HG03196 (cell line): Measurements from ENCODE around the gene VSIG1.

Source experiments
- ATAC-seq: cut with Tn5 transposase; IDR thresholded peaks from one replicate; pipeline ENCODE4 v1.9.1; 2021; ENCODE audit not compliant: unreplicated experiment

The VSIG1 gene

DNA sequence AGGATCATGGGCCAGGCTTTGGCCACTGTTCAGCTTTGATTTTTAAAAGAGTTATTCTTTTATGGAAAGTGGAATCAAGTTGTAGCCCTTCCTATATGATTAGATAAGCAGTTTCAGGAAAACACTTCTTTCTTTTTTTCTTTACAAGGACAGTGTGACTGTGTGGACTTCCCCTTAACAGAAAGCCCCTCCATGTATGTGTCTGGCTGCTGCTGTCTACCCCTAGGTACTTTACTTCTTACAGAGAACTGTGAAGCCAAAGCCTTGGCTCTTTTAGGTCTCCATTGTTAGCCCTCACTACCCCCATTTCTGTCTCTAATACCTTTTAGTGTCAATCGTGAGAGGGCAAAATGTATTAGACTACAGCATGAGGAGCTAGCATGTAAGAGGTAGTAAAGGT is 19.1 kb downstream of the VSIG1 start:
- ATAC-seq = no peak

DNA sequence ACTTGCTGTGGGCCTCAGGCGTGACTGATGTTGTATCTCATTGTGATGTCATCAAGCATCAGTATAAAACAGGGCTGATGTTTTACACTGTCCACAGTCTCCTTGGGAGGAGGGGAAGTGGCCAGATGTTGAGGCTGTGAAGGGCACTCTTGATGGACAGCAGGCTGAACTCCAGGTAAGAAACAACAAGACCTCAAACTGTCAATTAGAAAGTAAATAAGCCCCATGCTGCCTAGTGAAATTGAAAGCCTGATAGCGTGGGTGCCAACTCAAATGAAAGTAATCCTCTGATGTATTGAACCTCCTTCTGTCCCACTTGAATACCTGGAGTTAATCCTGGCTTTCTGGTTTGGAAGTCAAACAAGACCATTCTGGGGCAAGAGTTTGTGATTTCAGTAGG is 19.7 kb downstream of the VSIG1 start:
- ATAC-seq = no peak

DNA sequence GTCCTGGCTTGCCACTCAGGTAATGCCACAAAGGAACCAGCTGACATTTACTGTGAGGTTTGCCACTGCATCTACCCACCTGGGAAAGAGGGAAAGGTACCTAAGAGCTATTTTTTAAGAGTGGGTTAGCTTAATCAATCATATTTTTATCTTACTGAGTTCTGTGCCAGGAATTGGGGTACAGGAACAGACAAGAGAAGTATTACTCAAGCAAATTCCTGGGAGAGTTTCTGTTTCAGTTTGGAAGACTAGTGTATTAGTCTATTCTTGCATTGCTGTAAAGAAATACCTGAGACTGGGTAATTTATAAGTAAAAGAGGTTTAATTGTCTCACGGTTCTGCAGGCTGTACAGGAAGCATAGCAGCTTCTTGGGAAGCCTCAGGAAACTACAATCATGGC is 23.3 kb downstream of the VSIG1 start:
- ATAC-seq = no peak

DNA sequence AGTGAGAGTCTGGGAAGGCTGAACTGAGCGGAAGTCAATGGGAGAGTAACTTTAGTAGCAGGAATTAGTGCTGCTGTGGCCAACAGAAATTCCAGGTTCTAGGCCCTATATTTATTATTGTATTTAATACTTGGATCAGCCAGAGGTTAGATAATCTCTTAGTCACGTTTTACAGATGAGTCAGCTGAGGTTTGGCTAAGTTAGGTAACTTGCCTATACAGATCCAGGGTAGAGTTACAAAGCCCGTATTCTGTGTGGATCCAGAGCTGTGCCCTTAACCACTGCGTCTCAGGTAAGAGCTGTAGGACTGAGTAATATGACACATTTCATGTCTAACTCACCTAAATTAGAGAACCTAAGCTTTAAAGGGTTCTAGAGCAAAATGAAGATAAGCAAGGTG is 26.0 kb downstream of the VSIG1 start:
- ATAC-seq = no peak

DNA sequence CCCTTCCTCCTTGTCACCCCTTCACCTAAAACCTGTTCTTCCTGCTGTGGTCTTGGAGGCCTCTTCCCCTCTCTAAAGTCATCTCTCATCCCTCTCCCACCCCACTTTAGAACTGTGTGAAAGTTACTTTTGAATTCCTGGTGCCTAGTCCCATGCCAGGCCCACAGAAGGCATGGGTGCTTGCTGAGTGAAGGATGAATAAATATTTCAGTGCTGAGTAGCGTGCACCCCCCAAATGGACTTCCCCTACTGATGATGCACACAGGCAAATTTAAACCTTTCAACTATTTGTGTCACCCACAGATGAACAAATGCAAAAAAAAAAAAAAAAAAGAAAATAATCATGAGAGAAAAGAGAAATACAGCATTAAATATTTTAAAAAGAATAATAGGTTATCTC is 26.7 kb downstream of the VSIG1 start:
- no peak for ATAC-seq

DNA sequence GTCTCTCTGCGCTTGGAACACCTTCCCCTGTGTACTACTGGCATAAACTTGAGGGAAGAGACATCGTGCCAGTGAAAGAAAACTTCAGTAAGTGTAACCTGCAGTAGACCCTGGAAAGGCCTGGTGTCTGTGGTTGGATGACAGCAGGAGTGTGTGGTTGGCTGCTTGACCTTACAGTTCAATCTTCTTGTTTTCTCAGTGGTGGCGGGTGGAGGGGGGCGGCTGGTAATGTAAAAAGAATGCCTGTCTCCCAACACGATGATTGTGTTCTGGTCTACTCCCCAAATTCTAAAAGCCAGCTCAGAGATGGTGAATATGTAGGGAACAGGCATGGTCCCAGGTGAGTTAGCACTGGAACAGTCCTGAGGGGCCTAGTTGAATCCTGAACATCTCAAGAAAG is 27.9 kb downstream of the VSIG1 start:
- no peak for ATAC-seq

DNA sequence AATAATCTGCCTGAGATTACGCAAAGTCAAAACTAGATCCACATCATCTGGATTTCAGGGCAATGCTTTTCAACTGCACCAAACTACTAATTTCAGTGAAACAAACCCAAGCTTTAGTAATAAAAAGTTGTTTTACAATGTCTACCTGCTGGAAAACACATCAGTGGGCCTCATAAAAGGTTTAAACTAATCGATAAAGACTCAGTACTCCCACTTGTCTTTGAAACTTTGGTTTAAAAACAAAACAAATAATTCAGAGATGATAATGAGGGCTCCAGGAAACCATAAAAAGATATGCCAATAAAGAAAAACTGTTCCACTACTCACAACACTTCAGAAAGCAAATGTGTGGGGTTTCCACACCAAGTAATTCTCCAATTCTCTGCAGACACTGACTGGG is 36.2 kb downstream of the VSIG1 start:
- no peak for ATAC-seq

DNA sequence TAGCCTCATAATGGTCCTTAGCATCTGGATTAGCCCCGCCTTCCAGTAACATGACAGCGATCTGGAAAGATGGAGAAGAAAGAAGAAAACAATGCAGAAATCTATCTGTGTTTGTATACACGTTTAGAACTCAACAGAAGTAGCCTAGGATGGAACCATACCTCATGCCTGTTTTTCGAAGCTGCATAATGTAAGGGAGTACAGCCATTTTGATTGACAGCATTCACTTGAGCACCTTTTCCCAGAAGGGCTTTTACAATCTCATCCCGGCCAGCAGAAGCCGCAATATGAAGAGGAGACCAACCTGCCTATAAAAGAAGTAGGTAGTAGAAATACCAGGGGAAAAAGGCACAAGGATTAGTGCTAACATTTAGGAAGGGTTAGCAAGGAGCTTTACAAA is 42.9 kb downstream of the VSIG1 start:
- ATAC-seq = no peak

DNA sequence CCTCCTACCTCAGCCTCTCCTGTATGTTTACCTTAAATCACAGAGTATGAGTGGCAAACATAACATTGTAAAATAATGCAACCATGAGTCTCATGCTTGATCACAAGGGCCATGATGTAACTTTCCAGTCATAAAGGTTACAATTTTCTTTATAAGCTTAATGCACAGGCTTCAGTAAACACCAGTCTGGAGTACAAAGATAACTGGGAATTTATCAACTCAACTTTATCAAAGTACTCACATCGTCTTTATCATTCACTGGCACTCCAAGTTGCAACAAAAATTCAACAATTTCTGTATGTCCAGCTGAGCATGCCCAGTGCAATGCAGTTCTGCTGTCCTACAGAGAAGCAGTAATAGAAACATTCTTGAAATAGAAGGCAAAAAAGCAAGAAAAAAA is 43.6 kb downstream of the VSIG1 start:
- ATAC-seq = no peak

DNA sequence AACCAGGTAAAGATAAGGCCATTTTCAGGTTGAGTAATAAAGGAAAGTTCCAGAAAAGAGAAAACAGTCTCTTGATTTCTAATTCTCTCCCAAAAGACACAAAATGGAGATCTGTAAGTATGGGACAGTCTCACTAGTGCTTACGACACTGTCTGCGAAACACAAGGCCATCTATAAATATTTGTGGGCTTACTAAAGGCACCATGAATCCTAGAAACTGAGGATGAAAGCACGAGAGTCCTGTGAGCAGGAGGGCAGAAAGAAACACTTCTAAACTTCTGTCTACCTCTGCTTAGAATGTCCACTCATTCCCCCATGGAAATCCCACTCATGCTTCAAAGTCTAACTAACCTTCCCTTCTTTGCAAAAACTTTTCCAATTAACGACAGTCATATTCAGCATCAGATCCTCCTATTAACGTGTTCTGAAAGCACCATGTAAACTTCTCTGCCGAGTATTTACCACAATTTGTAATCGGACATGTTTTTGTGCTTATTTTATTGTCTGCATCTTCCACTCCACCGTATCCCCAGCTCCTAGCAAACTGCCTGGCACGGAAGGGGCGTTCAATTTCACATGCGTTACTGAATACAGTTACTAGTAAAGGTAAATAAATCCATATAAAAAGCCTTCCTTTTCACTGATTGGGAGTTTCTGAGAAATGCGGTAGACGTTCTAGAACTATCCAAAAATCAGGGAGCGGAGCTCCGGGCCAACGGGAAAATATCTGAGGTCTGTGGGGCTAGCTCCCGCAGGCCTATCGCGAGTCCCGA is 45.8 kb downstream of the VSIG1 start:
- ATAC-seq = no peak

DNA sequence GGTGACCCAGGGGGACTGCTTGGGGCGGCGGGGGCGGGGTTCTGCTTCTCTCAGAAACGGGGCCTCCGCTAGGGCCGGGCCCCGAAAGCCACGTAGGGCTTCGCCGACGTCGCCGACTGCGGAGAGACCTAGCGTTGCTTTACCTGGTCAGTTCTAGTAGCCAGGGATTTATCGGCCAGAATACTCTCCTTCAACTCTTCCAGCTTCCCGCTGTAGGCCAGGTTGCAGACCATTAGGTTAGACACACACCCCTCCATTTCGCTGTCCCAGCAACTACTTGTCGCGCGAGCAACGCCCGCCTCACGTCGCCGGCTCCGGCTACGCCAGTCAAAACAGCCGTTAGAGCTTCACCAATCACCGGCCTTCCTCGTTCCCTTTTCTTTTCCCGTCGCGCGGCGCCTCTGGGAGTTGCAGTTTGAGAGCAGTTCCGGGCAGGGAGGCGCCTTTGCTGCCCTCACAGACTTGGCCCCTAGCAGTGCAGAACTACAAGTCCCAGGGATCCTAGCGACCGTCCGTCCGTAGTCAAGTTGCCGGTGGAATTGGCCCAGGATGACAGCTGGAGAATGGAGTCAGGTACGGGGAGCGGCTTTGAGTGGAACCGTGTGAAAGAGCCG is 46.5 kb downstream of the VSIG1 start, which contains the start of the genes ATG4A and PSMD10:
Gene ATG4A, plus strand, starts transcription at position 515 of the 614 bp plus-strand sequence. Its CDS starts 49 bp downstream, at position 564.
Gene PSMD10, minus strand, starts transcription at position 279 of the 614 bp plus-strand sequence. Its CDS starts 22 bp downstream, at position 257.
- ATAC-seq = peak; percentile 98

DNA sequence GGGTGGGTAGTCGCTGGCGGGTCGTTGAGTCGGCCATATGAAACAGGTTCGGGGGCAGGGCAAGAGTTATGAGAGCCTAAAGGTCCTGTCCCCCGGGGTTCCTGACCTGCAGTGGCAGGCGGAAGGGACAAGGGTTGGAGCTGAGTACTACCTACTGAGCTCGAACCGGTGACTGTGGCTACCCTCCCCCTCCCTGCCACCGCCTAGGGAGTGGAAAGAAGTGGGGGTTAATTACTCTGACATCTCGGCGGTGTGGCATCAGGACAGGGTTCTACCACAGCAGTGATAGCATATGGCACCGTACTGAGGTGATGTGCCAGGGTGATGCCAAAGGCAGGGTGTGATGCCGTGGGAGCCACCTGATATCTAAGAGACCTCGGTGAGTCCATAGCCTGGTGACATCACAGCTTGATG is 47.0 kb downstream of the VSIG1 start:
- peak; percentile 46 for ATAC-seq

DNA sequence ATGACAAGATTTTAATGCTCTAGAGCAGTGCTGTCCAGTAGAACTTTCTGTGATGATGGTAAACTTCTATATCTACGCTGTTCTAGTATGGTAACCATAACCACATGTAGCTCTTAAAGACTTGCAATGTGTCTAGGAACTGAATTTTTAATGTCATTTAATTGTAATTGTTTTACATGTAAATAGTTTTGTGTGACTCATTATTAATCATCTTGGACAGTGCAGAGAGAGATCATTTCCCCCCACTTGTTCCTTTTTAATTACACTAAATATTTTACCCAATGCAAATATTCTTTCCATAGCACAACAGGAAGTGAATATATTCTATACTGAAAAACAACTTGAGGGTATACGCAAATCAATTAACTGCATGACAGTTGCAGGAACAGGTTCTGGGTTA is 52.5 kb downstream of the VSIG1 start:
- no peak for ATAC-seq

DNA sequence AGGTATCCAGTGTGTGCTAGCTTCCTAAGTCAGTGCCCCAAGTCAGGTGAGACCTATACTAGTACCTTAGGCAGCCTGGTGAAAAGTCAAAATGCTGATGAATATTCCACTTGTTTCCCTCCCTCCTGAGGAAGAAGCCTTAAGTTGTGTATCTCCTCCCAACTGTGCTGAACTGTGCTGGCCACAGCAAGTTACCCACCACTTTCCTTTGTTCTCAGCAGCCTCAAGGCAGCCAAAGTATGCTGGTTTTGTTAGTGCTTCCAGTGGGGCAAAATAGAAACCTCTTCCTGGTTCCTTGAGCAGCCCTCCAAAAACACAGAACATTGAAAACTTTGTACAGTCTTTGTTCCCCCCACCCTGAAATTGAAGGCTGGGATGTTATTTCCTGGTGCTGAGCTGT is 60.6 kb downstream of the VSIG1 start:
- no peak for ATAC-seq

DNA sequence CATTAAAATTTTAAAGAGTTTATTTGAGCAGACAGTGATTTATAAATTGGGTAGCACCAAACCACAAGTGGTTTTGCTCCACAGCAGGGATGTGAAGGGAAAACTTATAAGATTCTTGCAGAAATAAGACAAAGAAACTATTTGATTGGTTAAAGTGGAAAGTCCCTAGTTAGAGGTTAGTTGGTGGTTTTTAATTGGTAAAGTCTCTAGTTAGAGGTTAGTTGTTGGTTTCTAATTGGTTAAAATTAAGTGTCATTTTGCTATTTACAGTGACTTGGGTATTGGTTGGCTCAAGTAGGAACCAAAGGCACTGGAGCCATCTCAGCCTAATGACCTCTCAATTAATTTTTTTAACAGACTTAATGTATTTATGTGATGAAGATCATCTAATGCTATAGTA is 69.7 kb downstream of the VSIG1 start:
- ATAC-seq = no peak

DNA sequence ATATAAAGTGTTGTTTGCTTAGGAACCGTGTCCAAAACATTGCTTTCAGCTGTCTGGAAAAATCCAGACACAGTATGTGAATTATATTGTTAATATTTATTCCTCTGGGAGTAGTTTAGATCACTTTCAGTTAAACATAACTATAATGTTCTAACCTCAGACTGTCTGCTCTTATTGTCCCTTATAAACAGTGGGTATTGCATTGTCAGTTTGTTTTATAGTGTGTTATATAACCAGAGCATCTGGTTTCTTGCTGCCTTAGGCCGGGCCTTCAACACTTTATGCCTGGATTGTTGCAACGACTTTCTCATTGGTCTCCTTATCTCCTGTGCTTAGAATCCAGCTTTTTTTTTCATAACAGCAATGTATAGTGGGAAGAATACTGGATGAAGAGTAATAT is 73.1 kb downstream of the VSIG1 start:
- ATAC-seq = no peak

DNA sequence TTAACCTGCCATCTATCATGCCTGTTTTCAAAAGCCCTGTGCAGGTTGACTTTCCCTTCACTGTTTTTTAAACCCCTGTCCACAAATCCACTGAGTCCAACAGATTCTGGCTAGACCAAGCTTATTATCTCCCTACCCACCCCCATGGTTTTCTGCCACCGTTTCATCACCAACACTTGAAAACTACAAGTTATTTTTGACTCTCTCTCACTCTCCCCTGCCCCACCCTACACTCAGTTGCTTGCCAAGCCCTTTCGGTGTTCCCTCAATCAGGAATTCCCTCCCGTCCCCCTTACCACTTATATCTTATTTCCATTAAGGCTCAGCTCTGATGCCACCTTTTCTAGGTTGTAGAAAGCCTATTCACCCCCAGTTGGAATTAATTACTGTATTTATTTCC is 76.4 kb downstream of the VSIG1 start:
- no peak for ATAC-seq

DNA sequence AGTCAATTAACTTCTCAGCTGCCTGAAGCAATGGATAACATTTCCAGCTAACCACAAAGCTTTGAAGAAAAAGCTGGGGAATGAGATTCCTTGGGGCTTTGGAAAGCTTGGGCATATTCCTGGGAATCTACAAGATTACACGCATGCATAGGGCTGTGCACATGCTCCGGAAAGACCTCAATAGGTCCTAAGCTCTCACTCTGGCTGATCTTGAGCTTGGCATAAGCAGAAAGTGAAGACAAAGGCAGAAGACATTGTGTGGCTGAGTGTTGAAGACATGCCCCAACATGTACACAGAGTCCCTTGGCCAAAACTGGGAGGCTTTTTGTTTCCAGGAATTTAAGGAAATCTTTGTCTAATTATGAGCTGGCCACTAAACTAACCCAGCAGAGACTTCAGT is 77.9 kb downstream of the VSIG1 start:
- ATAC-seq = no peak

DNA sequence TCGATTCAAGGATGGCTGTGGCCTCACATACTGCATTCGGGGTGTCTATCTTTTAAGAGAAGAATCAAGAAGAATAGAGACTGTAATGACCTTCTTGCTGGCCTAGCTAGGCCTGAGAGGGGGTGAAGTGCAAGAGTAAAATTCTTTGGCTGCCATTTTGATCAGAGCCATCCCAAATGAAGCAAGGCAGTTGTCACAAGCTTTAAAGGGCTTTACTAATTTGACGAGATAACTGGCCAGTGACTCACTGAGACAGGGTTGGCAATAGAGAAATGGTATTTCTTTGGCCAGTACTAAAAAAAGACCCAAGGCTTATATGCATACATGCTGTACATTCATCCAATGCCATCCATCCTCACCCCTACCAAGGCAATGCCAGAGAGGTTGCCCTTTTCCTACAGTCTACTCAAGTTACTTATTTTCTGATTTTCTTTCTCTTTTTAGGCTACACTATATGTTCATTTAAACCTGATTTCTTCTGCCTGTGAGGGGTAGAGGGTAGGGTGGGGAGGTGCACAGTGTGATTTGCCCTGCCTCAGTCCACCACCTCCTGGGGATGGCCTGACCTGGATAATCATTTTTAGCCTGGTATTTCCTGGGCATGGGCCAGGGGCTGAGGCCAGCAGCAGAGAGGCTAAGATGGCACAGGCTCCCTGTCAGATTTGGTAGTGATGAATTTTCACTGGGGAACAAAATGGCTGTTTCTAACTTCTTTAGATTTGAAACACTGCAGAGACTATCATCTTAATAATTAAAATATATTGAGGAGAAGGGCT is 78.9 kb downstream of the VSIG1 start:
- ATAC-seq = no peak

DNA sequence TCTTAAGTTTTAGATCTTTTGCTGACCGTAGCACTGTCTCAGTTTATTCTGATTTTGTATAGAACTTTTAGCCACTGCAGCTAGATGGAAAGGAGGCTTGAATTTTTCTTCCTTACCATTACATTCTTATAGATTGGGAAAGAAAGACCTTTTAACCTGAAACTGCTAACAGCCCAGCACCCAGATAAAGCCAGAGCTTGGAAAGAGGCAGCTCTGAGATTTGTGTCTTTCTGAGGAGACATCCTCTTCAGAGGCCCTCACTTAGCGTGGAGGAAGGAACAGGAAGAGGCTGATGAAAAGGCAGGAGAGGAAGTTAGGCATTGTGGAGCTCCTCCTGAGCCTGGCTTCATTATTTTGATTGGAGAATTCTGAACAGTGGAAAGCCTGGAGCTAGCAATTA is 81.8 kb downstream of the VSIG1 start:
- no peak for ATAC-seq

DNA sequence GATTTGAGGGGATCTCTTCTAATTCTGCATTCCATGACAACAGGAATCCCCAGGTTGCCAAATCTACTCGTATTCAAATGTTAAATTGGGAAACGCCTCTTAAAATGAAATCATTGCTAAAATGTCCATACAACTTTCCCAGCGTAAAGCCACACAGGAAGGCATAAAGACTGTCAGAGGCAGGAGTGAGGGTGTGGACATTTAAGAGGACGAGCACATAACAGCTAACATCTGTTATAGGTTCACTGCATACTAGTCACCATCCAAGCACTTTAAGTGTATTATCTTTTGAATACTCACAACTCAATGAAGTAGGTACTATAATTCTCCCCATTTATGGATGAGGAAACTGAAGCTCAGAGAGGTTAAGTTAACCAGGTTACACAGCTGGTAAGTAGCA is 82.3 kb downstream of the VSIG1 start:
- no peak for ATAC-seq
